Ascending aorta (tissue), 2 donors: ENCODE measurements around the gene FOXN1. TPM values are rescaled to one million over a fixed set of nuclear protein-coding genes. Genes with fewer than 3 reads are reported as not detected.

Experiments
- DNase-seq, 2 donors: peaks; one replicate each; pipeline ENCODE4 v3.0.0-alpha.2; 2019; ENCODE audit warnings: low spot score in 2 of 2
- H3K27ac ChIP-seq, 2 donors: fragments of 200-600 bp; sonication (generic); one replicate each; pipeline ENCODE4 v1.5.1; 2016 to 2017; ENCODE audit warnings: mild to moderate bottlenecking in 1 of 2
- H3K27me3 ChIP-seq: fragments of 200-600 bp; sonication (generic); one replicate; pipeline ENCODE4 v1.5.1; 2017
- H3K36me3 ChIP-seq, 2 donors: fragments of 200-600 bp; sonication (generic); one replicate each; pipeline ENCODE4 v1.5.1; 2016
- H3K4me1 ChIP-seq, 2 donors: fragments of 200-600 bp; sonication (generic); one replicate each; pipeline ENCODE4 v1.5.1; 2016 to 2017; ENCODE audit warnings: mild to moderate bottlenecking in 1 of 2
- H3K4me3 ChIP-seq, 2 donors: fragments of 200-600 bp; sonication (generic); one replicate each; pipeline ENCODE4 v1.5.1; 2016 to 2017; ENCODE audit warnings: mild to moderate bottlenecking in 1 of 2
- H3K9me3 ChIP-seq, 2 donors: fragments of 200-600 bp; sonication (generic); one replicate each; pipeline ENCODE4 v1.5.1; 2016
- CTCF ChIP-seq, 3 experiments: fragments of 200-600 bp in 2 of 3; fragments of 450-650 bp in 1 of 3; sonication (generic) in 2 of 3; IDR thresholded peaks; one replicate each; pipeline ENCODE4 v1.5.1; 2016 to 2019; ENCODE audit warnings: antibody characterized with exemption in 3 of 3, mild to moderate bottlenecking in 1 of 3, moderate library complexity in 1 of 3
- intact Hi-C: fragments of 100-400 bp; cut with DNase I; formaldehyde crosslinking; loops from one replicate; pipeline ENCODE4 v1.15.1; 2023
- total RNA-seq: library from RNA; depleted of rRNA; stranded (reverse); fragments of >200 nt; gene quantifications from one replicate; pipeline ENCODE4 v1.1.0, GENCODE V29; 2016

FOXN1 gene
- total RNA-seq, 1 donor from 2014 or later = not detected

GRCh38 chr17:28527181-28527681 lies 21.1 kb downstream of the FOXN1 start:
- H3K4me3 ChIP-seq = no peak overlapping the region
- H3K27me3 ChIP-seq = no peaks in the 10 kb centered on the region
- TF ChIP-seq CTCF (IDR thresholded peaks at IDR 0.05) = no peak
- intact Hi-C loops = no loop called here
- H3K4me1 ChIP-seq = peaks cover 0 to 10% of the 10 kb centered on the region in 2 donors
- H3K27ac ChIP-seq = no peak overlapping the region
- no peak for DNase-seq
- no peaks in the 10 kb centered on the region for H3K36me3 ChIP-seq
- H3K9me3 ChIP-seq = no peaks in the 10 kb centered on the region

- DNase-seq = no peak
- H3K4me1 ChIP-seq = peaks cover 0 to 10% of the 10 kb centered on the region in 2 donors
- H3K27ac ChIP-seq = no peak overlapping the region
- H3K36me3 ChIP-seq = no peaks in the 10 kb centered on the region
- intact Hi-C loops = no loop called here
- H3K9me3 ChIP-seq = no peaks in the 10 kb centered on the region
- no peak for TF ChIP-seq CTCF (IDR thresholded peaks at IDR 0.05)
- no peak overlapping the region for H3K4me3 ChIP-seq
- H3K27me3 ChIP-seq = no peaks in the 10 kb centered on the region
Measured at GRCh38 chr17:28527859-28528258, 21.7 kb downstream of the FOXN1 start.

- DNase-seq = no peak
- peaks cover 0 to 10% of the 10 kb centered on the region in 2 donors for H3K4me1 ChIP-seq
- TF ChIP-seq CTCF (IDR thresholded peaks at IDR 0.05) = no peak
- no peak overlapping the region for H3K27ac ChIP-seq
- no peaks in the 10 kb centered on the region for H3K9me3 ChIP-seq
- H3K27me3 ChIP-seq = no peaks in the 10 kb centered on the region
- H3K36me3 ChIP-seq = no peaks in the 10 kb centered on the region
- intact Hi-C loops = no loop called here
- H3K4me3 ChIP-seq = no peak overlapping the region
Measured at GRCh38 chr17:28528327-28529012, 22.3 kb downstream of the FOXN1 start.

GRCh38 chr17:28529013-28529400 lies 22.9 kb downstream of the FOXN1 start:
- intact Hi-C loops = no loop called here
- Histone ChIP-seq H3K9me3 (no peaks in the 10 kb centered on the region), H3K4me3 (no peak overlapping the region), H3K27ac (no peak overlapping the region), H3K36me3 (no peaks in the 10 kb centered on the region), H3K4me1 (peaks cover 0 to 10% of the 10 kb centered on the region in 2 donors), H3K27me3 (no peaks in the 10 kb centered on the region)
- DNase-seq = no peak
- no peak for TF ChIP-seq CTCF (IDR thresholded peaks at IDR 0.05)

GRCh38 chr17:28530250-28530649 lies 24.1 kb downstream of the FOXN1 start:
- no peak overlapping the region for H3K4me3 ChIP-seq
- no peak overlapping the region for H3K27ac ChIP-seq
- no peak for DNase-seq
- H3K36me3 ChIP-seq = no peaks in the 10 kb centered on the region
- H3K27me3 ChIP-seq = no peaks in the 10 kb centered on the region
- TF ChIP-seq CTCF (IDR thresholded peaks at IDR 0.05) = no peak
- no peaks in the 10 kb centered on the region for H3K9me3 ChIP-seq
- H3K4me1 ChIP-seq = peaks cover 0 to 6% of the 10 kb centered on the region in 2 donors
- intact Hi-C loops = no loop called here
